ENCODE measurements around the gene NEB. TPM values are rescaled to one million over a fixed set of nuclear protein-coding genes. Genes with fewer than 3 reads are reported as not detected.
"Not testable (repeated sequence)": the region's sequence is repeated elsewhere in the genome, so short reads cannot be mapped to it uniquely, and the experiment has no call there.

Gene NEB
- total RNA-seq, 1 donor from 2014 or later = 0.39 TPM

DNA sequence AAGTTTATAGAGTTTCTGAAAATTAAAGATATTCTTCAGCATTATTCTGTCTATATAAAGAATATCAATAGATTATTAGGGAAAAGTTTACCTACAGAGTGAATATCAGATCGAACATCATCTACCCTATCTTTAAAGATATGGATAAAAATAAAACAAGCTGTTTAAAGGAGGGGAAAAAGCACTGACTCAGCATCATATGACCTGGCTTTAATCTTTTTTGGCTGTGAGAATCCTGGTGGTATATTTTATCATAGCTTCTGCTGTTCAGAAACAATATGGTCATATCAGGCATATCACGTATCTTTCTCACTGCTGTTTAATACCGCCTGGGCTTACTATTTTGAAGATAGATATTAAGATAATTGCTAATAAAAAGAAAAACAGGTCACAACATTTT lies 80.2 kb downstream of the NEB start:
- no peak for DNase-seq (ENCODE audit: low read depth in 2 of 2)

GRCh38 chr2:151651274-151651673 lies 83.0 kb downstream of the NEB start:
- no peak for DNase-seq (ENCODE audit: low read depth in 2 of 2)

DNA sequence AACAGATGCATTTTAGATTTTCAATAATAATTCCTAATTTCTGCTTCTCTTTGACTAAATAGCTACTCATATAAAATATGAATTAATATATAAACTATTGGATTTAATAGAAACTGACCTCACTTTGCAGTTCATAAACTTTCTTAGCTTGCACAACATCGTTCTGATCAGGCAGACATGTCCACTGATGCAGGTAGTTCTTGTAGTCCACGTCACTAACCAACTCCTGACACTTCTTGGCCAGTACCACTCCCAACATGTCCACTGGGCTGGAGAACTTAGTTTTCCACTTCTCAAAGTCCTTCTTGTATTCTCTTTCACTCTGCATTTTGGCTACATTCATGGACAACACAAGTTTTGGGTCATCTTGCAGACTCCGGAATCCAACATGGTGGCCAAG lies 83.8 kb downstream of the NEB start:
- no peak for DNase-seq (ENCODE audit: low read depth in 2 of 2)

GRCh38 chr2:151649966-151650365 lies 84.3 kb downstream of the NEB start:
- no peak for DNase-seq (ENCODE audit: low read depth in 2 of 2)

- DNase-seq (ENCODE audit: low read depth in 2 of 2) = no peak
Observed at GRCh38 chr2:151649400-151649799, 84.9 kb downstream of the NEB start.

GRCh38 chr2:151646512-151646911 lies 87.8 kb downstream of the NEB start:
- not testable (repeated sequence) for DNase-seq (ENCODE audit: low read depth in 2 of 2)

DNA sequence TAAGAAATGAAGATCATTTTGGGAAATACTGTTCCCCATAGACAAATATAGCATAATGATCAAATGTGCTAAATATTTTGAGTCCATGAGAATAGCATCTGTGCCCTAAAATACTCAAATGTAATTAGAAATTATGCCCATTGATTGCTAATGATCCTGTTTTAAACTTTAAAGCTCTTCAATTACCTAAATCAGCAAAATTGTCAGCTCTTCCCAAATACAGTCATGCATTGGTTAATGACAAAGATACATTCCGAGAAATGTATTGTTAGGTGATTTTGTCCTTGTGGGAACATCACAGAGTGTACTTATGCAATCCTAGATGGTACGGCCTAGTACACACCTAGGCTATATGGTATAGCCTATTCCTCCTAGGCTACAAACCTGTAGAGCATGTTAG lies 89.7 kb downstream of the NEB start:
- DNase-seq (ENCODE audit: low read depth in 2 of 2) = no peak

- not testable (repeated sequence) for DNase-seq (ENCODE audit: low read depth in 2 of 2)
Observed at GRCh38 chr2:151641895-151642294, 92.4 kb downstream of the NEB start.

DNA sequence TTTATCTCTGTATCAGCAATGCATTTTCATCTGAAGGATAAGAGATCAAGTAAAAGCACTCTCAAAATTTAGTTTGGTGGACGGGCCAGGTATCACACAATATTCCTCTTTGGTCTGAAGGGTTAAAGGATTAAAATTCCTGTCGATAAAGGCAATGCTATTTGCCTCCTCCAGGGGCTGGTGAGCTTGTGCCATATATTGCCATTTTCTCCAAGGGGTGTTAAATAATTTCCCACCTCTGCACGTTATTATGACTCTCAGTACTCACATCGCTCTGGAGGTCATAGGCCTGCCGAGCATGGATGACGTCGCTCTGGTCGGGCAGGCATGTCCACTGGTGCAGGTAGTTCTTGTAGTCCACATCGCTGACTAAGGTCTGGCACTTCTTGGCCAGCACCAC lies 94.2 kb downstream of the NEB start:
- DNase-seq (ENCODE audit: low read depth in 2 of 2) = no peak

GRCh38 chr2:151638990-151639389 lies 95.3 kb downstream of the NEB start:
- no peak for DNase-seq (ENCODE audit: low read depth in 2 of 2)

DNA sequence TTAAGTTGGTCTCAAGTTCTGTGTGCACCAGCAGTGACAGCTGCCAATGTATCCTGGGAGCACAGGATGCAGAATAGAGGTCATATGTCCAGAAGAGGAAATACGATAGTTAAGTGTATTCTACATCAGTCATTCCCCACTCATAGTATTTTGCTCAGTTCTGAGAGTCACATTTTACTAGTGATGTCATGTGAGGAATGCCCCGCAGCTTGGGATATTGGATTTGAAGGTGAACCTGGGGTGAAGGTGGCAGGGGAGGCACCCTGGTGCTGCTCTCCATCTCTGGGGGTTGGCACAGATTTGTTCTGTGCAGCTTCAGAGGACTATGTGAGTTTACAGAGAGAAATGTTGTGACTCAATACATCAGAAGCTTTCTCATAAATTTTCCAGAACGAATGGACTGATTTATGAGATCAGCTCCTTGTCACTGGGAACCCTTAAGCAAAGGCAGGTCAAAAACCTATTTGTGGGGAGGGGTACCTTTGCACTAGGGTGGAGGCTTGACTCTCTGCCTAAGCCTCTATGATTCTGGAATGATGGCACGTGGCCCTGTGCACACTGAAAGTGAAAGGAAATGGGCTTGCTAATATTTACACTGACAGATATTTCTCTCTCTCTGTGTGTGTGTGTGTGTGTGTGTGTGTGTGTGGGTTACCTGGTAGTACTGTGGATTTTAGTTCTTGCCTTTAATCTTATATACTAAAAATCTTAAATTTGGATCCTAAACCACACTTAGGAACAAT lies 95.9 kb downstream of the NEB start:
- DNase-seq (ENCODE audit: low read depth in 2 of 2) = peak in 1 of 2 donors; percentile 56

DNA sequence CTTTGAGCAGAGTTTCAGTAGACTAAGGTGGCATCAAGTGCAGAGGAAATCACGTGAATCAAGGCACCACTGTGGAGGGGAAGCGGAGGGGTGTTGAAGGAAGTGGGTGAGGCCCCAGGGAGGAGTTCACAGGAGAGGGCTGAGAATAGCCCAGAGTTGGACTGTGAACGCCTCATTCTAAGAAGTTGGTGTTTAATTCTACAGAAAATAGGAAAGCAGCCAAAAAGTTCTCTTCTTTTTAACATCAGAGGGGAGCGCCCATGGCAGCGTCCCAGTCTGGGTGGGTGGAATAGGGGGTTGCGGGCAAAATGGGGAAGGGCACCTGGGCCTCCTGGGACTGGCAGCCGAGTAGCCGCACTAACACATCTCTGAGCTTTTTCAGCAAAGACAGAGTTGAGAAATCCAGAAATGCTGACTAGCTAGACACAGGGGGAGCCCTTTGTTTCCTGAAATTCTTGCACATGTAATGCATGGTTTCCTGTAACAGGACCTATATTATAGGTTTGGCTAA lies 97.0 kb downstream of the NEB start:
- DNase-seq (ENCODE audit: low read depth in 2 of 2) = peak in 1 of 2 donors; percentile 77

DNA sequence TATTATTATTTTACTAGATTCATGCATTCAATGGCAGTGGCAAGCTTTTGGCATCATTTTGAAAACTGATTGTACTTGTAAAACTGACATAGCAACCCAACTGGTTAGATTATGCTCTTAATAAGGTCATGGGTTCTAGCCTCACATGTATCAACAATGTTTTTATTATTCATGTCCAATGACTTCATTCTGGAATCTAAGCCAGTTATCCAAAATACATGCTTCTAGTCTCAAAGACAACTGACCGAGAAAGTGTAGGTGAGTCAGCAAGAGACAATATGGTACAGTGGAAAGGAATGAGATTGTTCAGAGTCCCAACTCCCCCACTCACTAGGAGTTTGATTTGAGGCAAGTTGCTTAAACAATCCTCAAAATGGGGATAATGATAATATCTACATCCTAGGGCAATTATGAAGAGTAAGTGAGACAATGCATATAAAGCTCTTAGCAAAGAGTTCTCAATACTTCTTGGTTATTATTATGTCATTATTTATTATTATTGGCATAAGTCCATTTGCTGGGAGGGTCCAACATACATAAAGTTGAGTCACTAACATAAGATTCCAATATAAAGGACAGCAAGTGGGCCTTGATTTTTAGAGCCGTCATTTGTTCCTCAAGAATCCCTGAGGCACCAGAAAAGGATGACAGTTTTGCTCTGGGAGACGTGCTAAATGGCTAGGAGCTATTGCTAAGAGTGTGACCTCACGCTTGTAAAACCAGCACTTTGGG lies 99.4 kb downstream of the NEB start:
- DNase-seq (ENCODE audit: low read depth in 2 of 2) = no peak

DNA sequence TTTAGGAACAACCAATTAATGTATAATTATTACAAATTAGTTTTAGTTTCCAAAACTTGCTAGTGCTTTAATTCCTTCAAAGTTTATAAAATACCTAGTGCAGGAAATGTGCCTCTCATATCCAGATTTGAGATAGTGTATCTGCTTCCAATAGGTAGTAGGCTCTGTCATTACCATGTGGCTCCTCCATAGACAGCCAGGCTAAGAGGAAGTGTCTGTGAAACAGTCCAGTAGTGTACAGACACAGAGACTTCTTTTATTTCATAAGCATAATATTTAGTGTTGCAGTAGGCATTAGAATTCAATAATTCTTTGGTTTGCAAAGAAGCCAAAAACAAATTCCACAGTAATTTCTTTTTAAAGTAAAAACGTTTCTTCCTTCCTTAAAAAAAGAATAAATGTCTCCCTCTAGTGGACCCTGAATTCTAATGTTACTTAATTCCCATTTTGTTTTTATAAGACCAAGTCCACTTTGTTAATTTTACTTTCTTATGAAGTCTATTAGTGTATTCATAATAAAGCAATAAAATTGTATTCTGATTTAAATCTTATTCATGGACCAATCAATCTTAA lies 101.2 kb downstream of the NEB start:
- peak in 1 of 2 donors; percentile 50 for DNase-seq (ENCODE audit: low read depth in 2 of 2)

DNA sequence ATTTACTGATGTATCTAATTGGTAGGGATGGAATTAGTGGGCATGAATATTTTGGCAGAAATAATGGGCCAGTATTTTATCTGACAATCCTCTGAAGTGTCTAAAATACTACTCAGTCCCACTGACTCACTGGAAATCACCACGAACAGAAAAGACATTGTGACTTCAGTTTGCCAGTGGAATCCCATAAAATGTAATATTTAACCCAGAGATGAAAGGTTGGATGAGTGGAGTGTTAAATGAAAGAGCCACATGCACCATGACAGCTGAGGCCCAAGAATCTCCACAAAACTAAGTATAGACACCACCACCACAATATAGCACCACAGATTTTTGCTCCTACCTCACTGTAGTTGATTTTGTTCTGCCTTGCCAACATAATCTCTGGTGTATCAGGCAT lies 103.9 kb downstream of the NEB start:
- no peak for DNase-seq (ENCODE audit: low read depth in 2 of 2)

GRCh38 chr2:151627353-151627752 lies 106.9 kb downstream of the NEB start:
- DNase-seq (ENCODE audit: low read depth in 2 of 2) = no peak

DNA sequence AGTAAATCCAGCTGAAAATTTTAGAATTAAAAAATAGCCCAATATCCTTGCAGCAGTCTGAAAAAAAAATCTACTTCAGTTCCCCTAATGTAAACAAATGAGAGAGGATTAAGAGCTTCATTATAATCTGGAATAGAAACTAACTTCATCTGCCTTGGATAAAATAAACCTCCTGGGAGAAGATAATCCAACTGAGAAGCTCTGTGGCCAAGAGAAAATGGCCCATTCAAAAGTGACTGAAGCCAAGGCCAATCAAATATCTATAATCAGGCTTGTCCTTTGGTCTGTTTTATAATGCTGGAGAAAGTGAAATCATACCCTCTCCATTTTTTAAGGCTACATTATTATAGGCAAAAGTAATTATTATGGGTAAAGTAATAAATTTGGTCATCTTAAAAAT lies 110.0 kb downstream of the NEB start:
- no peak for DNase-seq (ENCODE audit: low read depth in 2 of 2)

DNA sequence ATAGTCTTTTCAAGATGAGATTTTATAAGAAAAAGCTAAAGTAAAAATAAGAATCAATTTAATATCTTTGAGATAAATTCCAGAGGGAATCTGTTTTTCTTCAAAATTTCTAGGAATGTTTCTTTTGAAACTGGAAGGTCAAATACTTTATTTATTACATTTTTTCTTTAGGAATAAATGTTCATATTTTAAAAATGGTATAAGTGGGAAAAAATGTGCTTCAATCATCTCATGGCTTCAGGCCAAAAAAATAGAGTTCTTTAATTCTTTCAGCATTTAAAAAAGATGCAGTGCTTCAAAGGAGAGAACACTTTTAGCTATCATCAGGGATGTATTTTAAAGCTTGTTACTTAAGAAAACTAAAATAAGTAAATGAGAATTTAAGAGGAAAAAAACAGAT lies 110.6 kb downstream of the NEB start:
- no peak for DNase-seq (ENCODE audit: low read depth in 2 of 2)

DNA sequence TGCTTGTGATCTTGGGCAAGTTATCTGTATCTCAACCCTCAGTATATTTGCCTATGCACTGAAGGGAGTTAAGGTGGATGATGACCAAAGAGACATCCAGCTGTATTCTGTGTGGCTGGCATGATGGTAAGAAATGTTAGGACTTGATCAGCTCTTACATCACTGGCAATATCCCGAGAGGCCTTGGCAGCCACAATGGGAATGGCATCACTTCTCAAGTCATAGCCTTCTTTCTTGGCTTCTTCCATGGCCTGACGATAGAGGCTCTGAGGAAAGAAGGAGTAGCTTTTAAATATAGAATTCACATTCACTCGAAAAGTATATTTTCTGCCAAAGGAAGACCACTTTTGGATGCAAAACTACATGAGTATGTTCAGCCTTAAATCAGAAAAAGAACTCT lies 113.5 kb downstream of the NEB start:
- no peak for DNase-seq (ENCODE audit: low read depth in 2 of 2)

DNA sequence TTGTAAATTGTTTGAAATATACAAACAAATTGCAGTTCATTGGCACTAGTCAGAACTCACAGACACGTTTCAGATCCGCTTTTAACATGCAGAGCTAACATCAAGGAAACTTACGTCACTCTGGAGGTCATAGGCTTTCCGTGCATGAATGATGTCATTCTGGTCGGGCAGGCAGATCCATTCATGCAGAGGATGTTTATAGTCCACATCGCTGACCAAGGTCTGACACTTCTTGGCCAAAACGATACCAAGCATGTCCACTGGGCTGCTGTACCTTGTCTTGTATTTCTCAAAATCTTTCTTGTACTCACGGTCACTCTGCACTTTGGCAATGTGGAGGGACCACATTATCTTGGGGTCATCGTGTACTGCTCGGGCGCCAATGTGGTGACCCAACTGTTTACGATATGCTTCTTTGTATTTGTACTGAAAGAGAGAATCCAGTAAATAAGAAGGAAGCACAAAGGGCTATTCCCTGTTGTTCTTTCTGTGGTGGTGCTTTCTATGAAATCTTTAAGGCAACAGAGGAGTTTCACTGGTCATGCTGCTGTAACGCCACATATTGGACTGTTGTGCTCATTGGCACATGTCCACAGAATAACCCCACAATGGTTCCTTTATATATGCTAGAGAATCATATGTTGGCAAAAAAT lies 114.8 kb downstream of the NEB start:
- peak; percentile 98 for DNase-seq (ENCODE audit: low read depth in 2 of 2)

- DNase-seq (ENCODE audit: low read depth in 2 of 2) = peak; percentile 62 to 66
Observed at GRCh38 chr2:151616760-151617339, 117.4 kb downstream of the NEB start.

Measured in dermis microvascular lymphatic vessel endothelial cell (primary cell).